Measurements from ENCODE around the gene SLC25A21.

The SLC25A21 gene

DNA sequence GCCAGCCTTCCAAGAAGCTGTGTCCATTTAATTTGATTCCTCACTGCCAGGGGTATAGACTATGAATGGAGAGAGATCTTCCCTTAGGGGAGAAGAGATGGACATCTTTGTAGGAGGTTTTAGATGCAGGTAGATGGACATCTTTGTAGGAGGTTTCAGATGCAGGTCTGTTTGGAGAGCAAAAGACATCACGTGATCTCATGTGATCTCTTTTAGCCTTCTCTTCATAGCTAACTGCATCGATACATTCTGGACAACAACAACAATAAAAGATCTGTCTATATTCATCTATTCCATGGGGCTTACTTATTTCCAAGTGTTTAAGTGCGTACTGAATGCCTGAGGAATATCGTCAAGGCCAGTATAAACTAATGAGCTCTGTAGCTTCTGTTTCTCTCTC, 347.6 kb downstream of the SLC25A21 start:
- no peaks in the 10 kb centered on the region for H3K36me3 ChIP-seq (ENCODE audit: control insufficient read depth, insufficient read depth, low read length)
- H3K23ac ChIP-seq (ENCODE audit: low read length) = no peak overlapping the region
- H2BK15ac ChIP-seq (replicated peaks; ENCODE audit: low read depth) = no peak overlapping the region
- no peak overlapping the region for H3K56ac ChIP-seq (ENCODE audit: low read length)
- H3K4me1 ChIP-seq (ENCODE audit: control insufficient read depth, low read depth, low read length) = peaks cover 7% of the 10 kb centered on the region
- no peak for DNase-seq
- H2BK5ac ChIP-seq (ENCODE audit: low read length) = no peak overlapping the region
- H2AK5ac ChIP-seq (ENCODE audit: low read length) = no peak overlapping the region
- no peaks in the 10 kb centered on the region for H3K27me3 ChIP-seq (ENCODE audit: insufficient read depth, low read length, poor library complexity)
- no peak overlapping the region for H4K8ac ChIP-seq (ENCODE audit: low read depth, low read length)
- H3K79me2 ChIP-seq (ENCODE audit: control insufficient read depth, insufficient read depth, low read length) = no peaks in the 10 kb centered on the region
- no peak overlapping the region for H3K4me3 ChIP-seq (ENCODE audit: low read length)
- H3K27ac ChIP-seq (ENCODE audit: low read depth, low read length) = no peak overlapping the region
- H3K9ac ChIP-seq (ENCODE audit: low read length) = no peak overlapping the region
- H3K79me1 ChIP-seq (ENCODE audit: low read length) = no peaks in the 10 kb centered on the region
- no peak overlapping the region for H2BK120ac ChIP-seq (ENCODE audit: low read depth, low read length)
- H4K5ac ChIP-seq (ENCODE audit: low read length) = no peak overlapping the region
- H3K18ac ChIP-seq (ENCODE audit: low read length) = no peak overlapping the region
- whole genome bisulfite sequencing (ENCODE audit: extremely low coverage, insufficient coverage, low lambda C conversion rate) = no CpG with 5 or more reads among the region's 4 CpGs
- no peak overlapping the region for H3K4ac ChIP-seq (ENCODE audit: low read depth, low read length)
- no peak overlapping the region for H3K4me2 ChIP-seq (ENCODE audit: low read length)

DNA sequence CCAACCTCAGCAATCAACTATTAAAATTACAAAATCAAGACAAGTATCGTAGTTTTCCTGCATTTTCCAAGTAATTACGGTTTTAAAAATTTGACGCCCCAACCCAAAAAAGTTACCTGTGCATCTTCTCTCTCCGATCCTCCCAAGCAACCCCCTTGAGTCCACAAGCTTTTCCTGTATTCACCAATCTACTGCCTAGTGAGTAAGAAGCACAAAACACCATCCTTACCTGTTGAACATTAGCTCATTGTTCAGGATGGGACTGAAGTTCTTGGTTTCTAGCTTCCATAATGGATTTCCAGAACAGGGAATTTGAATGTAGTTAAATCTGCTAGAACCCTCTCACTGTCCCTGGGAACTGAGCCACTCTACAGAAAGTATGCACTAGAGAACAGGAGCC, 348.8 kb downstream of the SLC25A21 start:
- Histone ChIP-seq H3K4me2 (ENCODE audit: low read length) (no peak overlapping the region), H4K5ac (ENCODE audit: low read length) (no peak overlapping the region), H3K27me3 (ENCODE audit: insufficient read depth, low read length, poor library complexity) (no peaks in the 10 kb centered on the region), H2BK5ac (ENCODE audit: low read length) (no peak overlapping the region), H3K36me3 (ENCODE audit: control insufficient read depth, insufficient read depth, low read length) (no peaks in the 10 kb centered on the region), H3K56ac (ENCODE audit: low read length) (no peak overlapping the region), H2AK5ac (ENCODE audit: low read length) (no peak overlapping the region), H3K23ac (ENCODE audit: low read length) (no peak overlapping the region), H3K27ac (ENCODE audit: low read depth, low read length) (no peak overlapping the region), H3K9ac (ENCODE audit: low read length) (no peak overlapping the region), H3K4me1 (ENCODE audit: control insufficient read depth, low read depth, low read length) (peaks cover 7% of the 10 kb centered on the region), H3K4me3 (ENCODE audit: low read length) (no peak overlapping the region), H3K4ac (ENCODE audit: low read depth, low read length) (no peak overlapping the region), H2BK15ac (replicated peaks; ENCODE audit: low read depth) (no peak overlapping the region), H3K79me1 (ENCODE audit: low read length) (no peaks in the 10 kb centered on the region), H2BK120ac (ENCODE audit: low read depth, low read length) (no peak overlapping the region), H3K79me2 (ENCODE audit: control insufficient read depth, insufficient read depth, low read length) (no peaks in the 10 kb centered on the region), H3K18ac (ENCODE audit: low read length) (no peak overlapping the region), H4K8ac (ENCODE audit: low read depth, low read length) (no peak overlapping the region)
- no CpG with 5 or more reads among the region's 4 CpGs for WGBS (ENCODE audit: extremely low coverage, insufficient coverage, low lambda C conversion rate)
- DNase-seq = no peak

DNA sequence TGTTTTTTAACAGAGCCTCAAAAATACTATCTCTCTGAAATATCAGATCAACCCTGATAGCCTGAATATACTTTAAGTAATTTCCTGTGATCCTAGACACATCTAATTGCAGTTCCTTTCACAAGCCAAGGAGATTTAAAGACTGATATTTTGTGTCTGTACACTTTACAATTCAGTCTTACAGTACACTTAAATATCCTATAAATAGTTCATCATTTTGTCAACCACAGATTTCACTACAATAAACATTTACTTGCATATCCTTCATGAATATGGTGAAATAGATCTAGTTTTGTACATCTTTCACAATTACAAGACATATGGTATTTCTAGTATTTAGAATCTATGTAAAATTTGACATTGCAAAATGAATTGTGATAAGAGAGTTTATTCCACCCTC, 349.7 kb downstream of the SLC25A21 start:
- H3K4me2 ChIP-seq (ENCODE audit: low read length) = no peak overlapping the region
- no peak overlapping the region for H3K4ac ChIP-seq (ENCODE audit: low read depth, low read length)
- no peak overlapping the region for H3K18ac ChIP-seq (ENCODE audit: low read length)
- H2BK15ac ChIP-seq (replicated peaks; ENCODE audit: low read depth) = no peak overlapping the region
- no peak overlapping the region for H4K5ac ChIP-seq (ENCODE audit: low read length)
- H3K4me3 ChIP-seq (ENCODE audit: low read length) = no peak overlapping the region
- H3K79me1 ChIP-seq (ENCODE audit: low read length) = no peaks in the 10 kb centered on the region
- H2AK5ac ChIP-seq (ENCODE audit: low read length) = no peak overlapping the region
- H3K79me2 ChIP-seq (ENCODE audit: control insufficient read depth, insufficient read depth, low read length) = no peaks in the 10 kb centered on the region
- H3K27ac ChIP-seq (ENCODE audit: low read depth, low read length) = no peak overlapping the region
- no peak overlapping the region for H3K23ac ChIP-seq (ENCODE audit: low read length)
- no peak overlapping the region for H2BK120ac ChIP-seq (ENCODE audit: low read depth, low read length)
- H3K9ac ChIP-seq (ENCODE audit: low read length) = no peak overlapping the region
- no peak overlapping the region for H3K56ac ChIP-seq (ENCODE audit: low read length)
- H4K8ac ChIP-seq (ENCODE audit: low read depth, low read length) = no peak overlapping the region
- no peak for DNase-seq
- no peaks in the 10 kb centered on the region for H3K36me3 ChIP-seq (ENCODE audit: control insufficient read depth, insufficient read depth, low read length)
- no peak overlapping the region for H2BK5ac ChIP-seq (ENCODE audit: low read length)
- H3K4me1 ChIP-seq (ENCODE audit: control insufficient read depth, low read depth, low read length) = peaks cover 7% of the 10 kb centered on the region
- H3K27me3 ChIP-seq (ENCODE audit: insufficient read depth, low read length, poor library complexity) = no peaks in the 10 kb centered on the region

DNA sequence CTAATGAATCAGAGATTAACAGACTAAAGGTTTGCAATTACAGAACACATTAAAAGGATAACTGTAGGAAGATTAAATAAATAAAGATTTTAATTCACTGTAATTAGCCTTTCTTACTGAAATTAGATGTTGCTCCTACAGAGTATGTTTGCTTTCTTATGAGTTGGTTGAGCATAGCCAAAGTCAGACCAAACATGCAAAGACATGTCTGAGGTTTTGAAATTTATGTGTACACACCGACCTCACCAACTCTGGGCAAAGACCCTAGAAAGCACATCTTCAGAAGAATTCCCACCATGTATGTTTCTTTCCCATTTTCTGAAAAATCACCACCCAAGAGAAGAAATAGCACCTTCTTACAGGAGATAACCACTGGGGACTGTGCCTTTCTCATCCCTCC, 351.5 kb downstream of the SLC25A21 start:
- Histone ChIP-seq H3K79me2 (ENCODE audit: control insufficient read depth, insufficient read depth, low read length) (no peaks in the 10 kb centered on the region), H3K56ac (ENCODE audit: low read length) (no peak overlapping the region), H2BK5ac (ENCODE audit: low read length) (no peak overlapping the region), H3K36me3 (ENCODE audit: control insufficient read depth, insufficient read depth, low read length) (no peaks in the 10 kb centered on the region), H3K4ac (ENCODE audit: low read depth, low read length) (no peak overlapping the region), H2BK120ac (ENCODE audit: low read depth, low read length) (no peak overlapping the region), H2AK5ac (ENCODE audit: low read length) (no peak overlapping the region), H3K9ac (ENCODE audit: low read length) (no peak overlapping the region), H2BK15ac (replicated peaks; ENCODE audit: low read depth) (no peak overlapping the region), H3K27ac (ENCODE audit: low read depth, low read length) (no peak overlapping the region), H3K4me2 (ENCODE audit: low read length) (no peak overlapping the region), H3K79me1 (ENCODE audit: low read length) (no peaks in the 10 kb centered on the region), H4K8ac (ENCODE audit: low read depth, low read length) (no peak overlapping the region), H3K23ac (ENCODE audit: low read length) (no peak overlapping the region), H3K27me3 (ENCODE audit: insufficient read depth, low read length, poor library complexity) (no peaks in the 10 kb centered on the region), H3K18ac (ENCODE audit: low read length) (no peak overlapping the region), H3K4me3 (ENCODE audit: low read length) (no peak overlapping the region), H4K5ac (ENCODE audit: low read length) (no peak overlapping the region), H3K4me1 (ENCODE audit: control insufficient read depth, low read depth, low read length) (peaks cover 7% of the 10 kb centered on the region)
- no peak for DNase-seq
- WGBS (ENCODE audit: extremely low coverage, insufficient coverage, low lambda C conversion rate) = no CpG with 5 or more reads among the region's 1 CpG

DNA sequence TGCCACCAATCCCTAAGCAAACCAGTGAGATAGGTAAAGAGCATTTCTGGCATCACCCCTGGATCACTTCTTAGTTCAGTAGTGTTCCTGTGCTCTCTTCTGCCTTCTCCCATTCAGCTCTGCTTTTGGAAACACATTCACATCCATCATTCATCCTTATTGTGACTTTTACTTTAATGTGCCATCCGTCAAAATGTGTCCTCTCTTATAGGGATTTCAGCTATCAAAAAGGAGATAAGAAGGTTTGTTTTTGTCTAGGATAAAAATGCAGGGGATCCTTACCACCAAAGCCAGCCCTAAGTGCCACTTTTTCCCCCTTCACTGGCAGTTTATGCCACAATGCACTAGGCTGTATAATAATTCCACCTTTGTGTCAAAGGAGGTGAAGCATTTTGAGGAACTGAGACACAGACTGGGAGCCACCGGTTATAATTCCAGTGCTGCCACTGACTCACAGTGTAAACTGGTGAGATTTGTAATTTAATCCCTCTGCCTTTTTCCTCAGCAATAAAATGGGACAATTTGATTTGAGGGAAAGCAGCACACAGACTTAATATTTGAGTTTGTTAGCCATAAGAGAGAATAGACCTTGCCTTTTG, 352.2 kb downstream of the SLC25A21 start:
- no CpG with 5 or more reads among the region's 2 CpGs for WGBS (ENCODE audit: extremely low coverage, insufficient coverage, low lambda C conversion rate)
- no peak overlapping the region for H2BK120ac ChIP-seq (ENCODE audit: low read depth, low read length)
- no peaks in the 10 kb centered on the region for H3K36me3 ChIP-seq (ENCODE audit: control insufficient read depth, insufficient read depth, low read length)
- no peak overlapping the region for H2BK5ac ChIP-seq (ENCODE audit: low read length)
- no peaks in the 10 kb centered on the region for H3K27me3 ChIP-seq (ENCODE audit: insufficient read depth, low read length, poor library complexity)
- H4K8ac ChIP-seq (ENCODE audit: low read depth, low read length) = no peak overlapping the region
- no peak overlapping the region for H3K4ac ChIP-seq (ENCODE audit: low read depth, low read length)
- peaks cover 7% of the 10 kb centered on the region for H3K4me1 ChIP-seq (ENCODE audit: control insufficient read depth, low read depth, low read length)
- no peaks in the 10 kb centered on the region for H3K79me2 ChIP-seq (ENCODE audit: control insufficient read depth, insufficient read depth, low read length)
- H3K27ac ChIP-seq (ENCODE audit: low read depth, low read length) = no peak overlapping the region
- H2AK5ac ChIP-seq (ENCODE audit: low read length) = peak overlapping the region; percentile 18
- no peak overlapping the region for H3K9ac ChIP-seq (ENCODE audit: low read length)
- H3K4me3 ChIP-seq (ENCODE audit: low read length) = no peak overlapping the region
- no peak overlapping the region for H3K4me2 ChIP-seq (ENCODE audit: low read length)
- H4K5ac ChIP-seq (ENCODE audit: low read length) = no peak overlapping the region
- H3K23ac ChIP-seq (ENCODE audit: low read length) = no peak overlapping the region
- H2BK15ac ChIP-seq (replicated peaks; ENCODE audit: low read depth) = no peak overlapping the region
- DNase-seq = no peak
- no peak overlapping the region for H3K56ac ChIP-seq (ENCODE audit: low read length)
- H3K18ac ChIP-seq (ENCODE audit: low read length) = no peak overlapping the region
- no peaks in the 10 kb centered on the region for H3K79me1 ChIP-seq (ENCODE audit: low read length)

DNA sequence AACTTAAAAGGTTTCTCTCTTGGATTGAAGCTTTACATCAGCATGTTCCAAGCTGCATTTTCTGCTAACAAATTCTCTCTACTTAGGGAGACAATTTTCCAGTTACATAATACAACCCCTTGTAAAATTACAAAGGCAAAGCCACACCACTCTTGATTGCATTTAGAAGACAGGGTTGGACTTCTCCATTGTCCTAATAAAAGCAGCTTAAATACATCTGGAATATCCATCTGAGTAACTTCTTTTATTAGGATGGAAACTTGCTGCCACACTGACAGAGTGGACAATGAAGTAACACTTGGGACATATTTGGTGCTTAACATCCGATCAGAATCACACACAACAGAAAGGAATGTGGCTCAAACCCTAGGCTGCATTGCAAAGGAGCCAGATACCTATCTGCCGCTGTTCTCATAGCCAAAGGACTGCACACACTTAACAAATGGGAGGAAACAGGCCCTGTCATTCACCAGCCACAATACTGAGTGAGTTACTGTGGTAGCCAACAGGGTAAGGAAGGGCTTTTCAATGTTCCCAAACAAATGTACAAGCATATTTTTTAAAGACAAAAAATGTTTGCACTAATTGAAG, 353.5 kb downstream of the SLC25A21 start:
- peaks cover 7% of the 10 kb centered on the region for H3K4me1 ChIP-seq (ENCODE audit: control insufficient read depth, low read depth, low read length)
- H3K27me3 ChIP-seq (ENCODE audit: insufficient read depth, low read length, poor library complexity) = no peaks in the 10 kb centered on the region
- no peak overlapping the region for H3K9ac ChIP-seq (ENCODE audit: low read length)
- H4K8ac ChIP-seq (ENCODE audit: low read depth, low read length) = no peak overlapping the region
- H3K27ac ChIP-seq (ENCODE audit: low read depth, low read length) = no peak overlapping the region
- H3K4ac ChIP-seq (ENCODE audit: low read depth, low read length) = no peak overlapping the region
- H2BK15ac ChIP-seq (replicated peaks; ENCODE audit: low read depth) = no peak overlapping the region
- H3K23ac ChIP-seq (ENCODE audit: low read length) = no peak overlapping the region
- WGBS (ENCODE audit: extremely low coverage, insufficient coverage, low lambda C conversion rate) = no CpG with 5 or more reads among the region's 2 CpGs
- H3K4me2 ChIP-seq (ENCODE audit: low read length) = no peak overlapping the region
- DNase-seq = peak; percentile 42
- H2BK120ac ChIP-seq (ENCODE audit: low read depth, low read length) = no peak overlapping the region
- H3K56ac ChIP-seq (ENCODE audit: low read length) = no peak overlapping the region
- no peaks in the 10 kb centered on the region for H3K36me3 ChIP-seq (ENCODE audit: control insufficient read depth, insufficient read depth, low read length)
- no peak overlapping the region for H4K5ac ChIP-seq (ENCODE audit: low read length)
- H2BK5ac ChIP-seq (ENCODE audit: low read length) = no peak overlapping the region
- H2AK5ac ChIP-seq (ENCODE audit: low read length) = no peak overlapping the region
- no peaks in the 10 kb centered on the region for H3K79me1 ChIP-seq (ENCODE audit: low read length)
- H3K79me2 ChIP-seq (ENCODE audit: control insufficient read depth, insufficient read depth, low read length) = no peaks in the 10 kb centered on the region
- no peak overlapping the region for H3K18ac ChIP-seq (ENCODE audit: low read length)
- no peak overlapping the region for H3K4me3 ChIP-seq (ENCODE audit: low read length)
